NCI-H128 (cell line): ENCODE results near the gene MSI2.

ENCODE experiments used
- DNase-seq: peaks from one replicate; lab custom pipeline; 2025; ENCODE audit not compliant: unreplicated experiment; lab: John Stamatoyannopoulos, UW

The MSI2 gene

DNA sequence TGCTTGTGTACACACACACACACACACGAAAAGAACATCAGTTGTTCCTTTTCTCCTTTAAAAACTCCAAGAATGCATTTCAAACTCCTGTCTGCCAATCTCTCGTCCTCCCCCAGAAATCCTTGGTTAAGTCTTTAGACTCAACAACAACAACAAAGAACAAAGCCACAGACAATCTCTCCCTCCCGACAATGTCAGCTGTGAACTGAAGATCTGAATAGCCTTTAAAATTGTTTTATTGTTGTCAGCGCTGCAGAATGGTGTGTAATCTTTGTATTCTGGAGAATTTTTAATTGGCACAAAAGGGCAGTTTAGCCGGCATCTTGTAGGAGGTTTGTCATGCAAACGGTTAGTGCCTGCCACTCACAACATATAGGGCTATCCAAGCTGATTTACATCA, 219.5 kb downstream of the MSI2 start:
- no peak for DNase-seq

DNA sequence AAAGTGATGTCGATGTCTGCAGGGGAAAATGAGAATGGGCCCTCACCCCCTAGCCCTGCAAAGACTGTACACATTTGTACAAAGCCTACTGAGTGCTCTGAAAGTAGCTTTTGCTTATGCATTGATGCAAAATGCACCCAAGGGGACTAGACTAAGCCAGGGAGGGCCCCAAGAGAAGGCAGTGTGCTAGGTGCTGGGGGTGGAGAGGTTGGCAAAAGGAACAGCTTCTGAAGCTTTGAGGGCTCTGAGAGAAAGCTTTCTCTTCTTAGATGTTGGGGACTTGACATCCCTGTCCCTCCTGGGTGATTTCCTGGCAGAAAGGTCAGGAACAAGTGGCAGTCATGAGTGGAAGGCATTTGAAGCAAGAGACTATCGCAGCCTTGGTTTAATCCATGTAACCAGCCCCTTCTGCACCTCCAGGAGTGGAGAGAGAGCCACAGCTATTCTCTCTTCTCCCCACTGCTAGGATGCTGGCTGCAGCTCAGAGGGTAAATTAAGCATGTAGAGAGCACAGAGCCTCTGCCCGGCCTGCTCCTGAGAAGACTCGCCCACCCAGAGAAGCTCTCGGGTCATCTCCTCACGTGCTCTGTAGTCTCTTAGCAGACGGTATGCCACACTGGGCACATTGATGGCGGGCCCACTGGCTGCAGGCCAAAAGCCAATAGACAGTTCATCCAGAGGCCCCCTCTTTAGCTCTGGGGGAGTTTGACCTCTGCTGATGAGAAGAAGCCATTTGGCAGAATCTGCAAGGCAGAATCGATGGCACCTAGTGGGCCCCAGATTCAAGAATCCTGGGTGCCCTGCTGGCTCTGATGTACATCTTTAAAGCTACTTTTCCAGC, 221.4 kb downstream of the MSI2 start:
- no peak for DNase-seq

DNA sequence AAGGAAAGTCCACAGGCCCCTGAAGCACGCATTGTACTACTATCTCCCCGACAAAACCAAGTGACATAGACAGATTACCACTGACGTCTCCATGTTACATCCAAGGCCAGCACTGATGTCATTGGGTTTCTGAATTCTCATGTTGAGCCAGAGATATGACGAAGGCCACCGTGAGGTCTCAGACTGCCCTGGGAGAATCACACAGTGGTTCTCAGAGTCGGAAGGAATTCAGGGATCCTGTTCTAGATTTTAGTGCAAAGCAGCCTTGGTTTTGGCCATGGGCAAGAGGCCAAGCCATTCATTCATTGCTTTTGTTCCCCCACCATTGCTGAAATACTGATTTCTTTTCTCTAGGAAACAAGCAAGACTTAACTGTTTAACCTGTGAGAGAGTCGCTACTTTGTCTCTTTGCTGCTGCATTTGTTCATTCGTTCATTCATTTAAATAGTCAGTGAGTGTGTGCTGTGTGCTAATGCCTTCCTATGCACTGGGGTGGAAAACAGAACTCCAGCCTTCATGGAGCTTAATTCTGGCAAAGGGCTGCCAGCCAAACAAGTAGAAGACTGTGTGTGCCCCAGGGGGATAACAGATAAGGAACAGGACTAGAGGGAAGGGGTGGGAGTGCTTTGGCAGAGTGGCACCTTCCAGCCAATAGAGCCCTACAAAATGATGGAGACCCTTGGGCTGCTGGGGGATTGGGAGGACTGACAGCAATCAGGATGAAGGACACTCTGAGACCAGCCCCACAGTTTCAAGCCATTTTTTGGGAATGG, 222.3 kb downstream of the MSI2 start:
- DNase-seq: no peak

DNA sequence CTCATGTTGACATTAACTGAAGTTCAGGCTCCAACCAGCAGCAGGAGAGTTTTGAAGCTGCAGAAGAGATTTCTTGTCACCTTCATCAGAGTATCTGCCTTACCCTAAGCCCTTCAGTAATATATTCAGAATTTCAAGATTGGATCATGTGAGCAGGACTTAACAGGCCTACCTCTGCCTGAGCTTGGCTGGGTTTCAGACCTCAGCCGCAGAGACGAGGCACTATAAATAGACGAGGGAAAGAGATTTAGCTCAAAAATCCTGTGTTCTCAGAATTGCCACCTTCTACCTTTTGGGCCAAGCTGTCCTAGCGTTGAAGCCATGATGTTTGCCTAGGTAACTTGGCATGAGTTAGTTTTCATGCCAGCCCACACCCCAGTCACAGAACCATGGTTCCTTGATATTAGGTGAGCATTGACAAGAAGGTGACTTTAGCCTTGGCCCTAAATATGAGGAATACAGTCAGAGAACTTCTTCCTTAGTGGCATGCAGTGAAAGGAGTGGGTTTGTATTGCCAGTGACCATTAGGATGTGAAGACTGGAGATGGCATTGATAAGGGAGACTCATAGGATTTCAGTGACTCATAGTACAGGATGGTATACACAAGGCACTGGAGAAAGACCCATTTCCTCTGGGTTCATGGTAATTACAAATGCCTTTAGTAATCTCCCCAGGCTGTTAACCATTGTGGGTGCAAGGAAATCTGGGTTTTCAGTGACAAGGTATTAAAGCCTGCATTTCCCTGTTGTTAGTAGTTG, 224.3 kb downstream of the MSI2 start:
- no peak for DNase-seq

DNA sequence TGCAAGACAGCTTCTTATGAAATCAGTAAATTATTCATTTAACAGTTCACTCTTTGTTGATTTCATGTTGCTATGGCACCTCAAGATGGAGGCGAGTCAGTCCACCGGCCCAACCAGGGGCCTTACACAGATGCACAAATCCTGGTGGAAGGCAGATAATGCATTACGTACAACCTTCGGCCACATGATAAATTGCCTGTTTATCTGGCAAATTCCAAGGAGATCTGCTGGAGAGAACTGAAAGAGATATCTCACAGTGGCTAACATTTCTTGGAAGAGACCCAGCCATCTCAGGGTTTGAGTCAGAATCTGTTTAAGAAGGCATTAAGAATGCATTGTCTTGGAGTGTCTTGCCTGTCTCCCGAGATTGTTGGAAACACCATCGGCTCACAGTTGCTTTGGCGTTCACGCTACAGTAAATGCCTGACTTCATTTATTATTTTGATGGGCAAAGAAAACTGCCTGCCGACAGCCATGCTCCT, 225.6 kb downstream of the MSI2 start:
- no peak for DNase-seq

DNA sequence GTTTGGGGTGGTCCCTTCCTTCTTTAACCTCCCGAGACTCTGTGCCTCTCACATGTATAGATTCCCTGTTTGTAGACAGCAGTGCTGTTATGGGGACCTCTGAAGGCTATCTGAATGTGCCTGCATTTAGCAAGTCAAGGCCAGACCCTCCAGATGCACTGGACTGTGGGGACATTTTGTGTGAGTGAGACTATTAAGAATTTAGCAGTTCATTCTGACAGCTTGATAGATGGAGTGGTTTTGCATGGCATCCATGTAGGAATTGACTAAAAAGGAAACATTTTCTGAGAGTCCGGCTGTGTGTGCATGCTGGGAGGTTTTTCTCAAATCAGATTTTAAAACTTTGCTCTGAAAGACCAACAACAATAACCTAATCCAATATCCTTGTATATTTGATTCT, 226.3 kb downstream of the MSI2 start:
- DNase-seq: no peak

DNA sequence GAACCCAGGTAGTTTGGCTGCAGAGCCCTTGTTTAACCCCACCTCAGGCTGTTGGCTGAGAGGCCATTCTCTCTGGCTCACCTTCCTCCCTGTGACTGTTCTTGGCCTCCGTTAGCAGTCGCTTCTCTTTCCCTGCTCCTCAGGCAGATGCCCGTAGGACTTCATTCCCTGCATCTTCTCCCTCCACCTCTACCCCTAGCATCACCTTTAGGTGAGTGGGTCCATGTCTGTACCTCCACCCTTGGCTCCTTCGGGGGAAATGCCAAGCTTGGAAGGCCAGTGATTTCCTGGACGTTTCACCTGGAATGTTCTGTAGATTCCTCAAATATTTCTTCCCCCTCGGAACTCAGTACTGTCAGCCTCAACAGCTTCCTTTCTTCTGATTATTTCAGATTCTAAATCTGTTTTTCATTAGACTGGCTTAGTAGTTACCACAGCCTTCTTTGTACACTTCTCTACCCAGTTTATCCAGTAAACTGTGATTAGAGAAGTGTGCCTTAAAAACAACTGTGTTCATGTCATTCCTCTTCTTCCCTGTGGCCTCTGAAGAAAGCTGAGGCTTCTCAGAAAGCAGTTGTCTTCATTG, 227.9 kb downstream of the MSI2 start:
- DNase-seq: no peak

DNA sequence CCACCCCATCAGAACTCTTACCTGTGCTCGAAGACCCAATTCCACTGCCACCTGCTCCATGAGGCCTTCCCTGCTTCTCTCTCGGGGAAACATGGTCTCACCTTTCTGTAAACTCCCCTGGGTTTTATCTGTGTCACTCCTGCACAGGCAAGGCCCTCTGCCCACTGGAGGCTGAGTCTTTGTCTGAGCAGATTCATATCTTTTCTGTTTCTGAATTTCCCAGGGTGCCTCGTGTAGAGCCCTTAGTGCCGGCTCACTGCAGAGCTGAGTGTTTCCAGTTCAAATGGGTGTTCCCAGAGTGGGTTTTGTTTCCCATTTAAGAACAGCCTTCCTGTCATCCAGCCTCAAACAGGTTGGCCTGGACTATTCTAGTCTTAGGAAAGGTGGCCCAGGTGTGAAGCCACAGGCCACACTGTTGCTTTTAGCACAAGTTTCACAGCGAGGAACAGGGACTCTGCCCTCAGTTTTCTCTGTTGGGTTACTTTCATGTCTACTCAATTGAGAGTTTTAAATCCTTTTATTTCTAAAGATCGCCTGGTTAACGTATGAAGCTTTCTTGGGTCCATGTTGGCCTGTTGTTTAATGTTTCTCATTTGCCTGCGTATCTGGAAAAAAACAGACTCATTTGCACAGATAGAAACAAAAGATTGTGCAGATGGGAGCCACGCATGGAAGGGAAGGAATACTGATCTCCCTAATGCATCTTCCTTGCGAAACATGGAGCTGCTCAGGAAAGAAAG, 228.7 kb downstream of the MSI2 start:
- DNase-seq: peak; percentile 29

DNA sequence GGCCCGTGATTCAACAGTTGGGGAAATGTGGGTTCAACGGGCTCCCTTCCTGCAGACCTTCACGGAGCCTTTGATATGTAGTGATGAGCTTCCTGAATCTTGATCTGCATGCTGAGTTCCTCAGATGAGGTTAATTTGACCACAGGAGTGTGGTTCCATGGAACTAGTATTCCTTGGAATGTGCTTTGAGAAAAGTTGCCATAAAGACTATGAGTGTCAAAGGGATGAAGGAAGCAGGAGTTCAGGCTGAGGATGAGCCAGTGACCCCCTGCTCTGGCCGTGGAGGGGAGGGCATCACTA, 229.2 kb downstream of the MSI2 start:
- DNase-seq: no peak

DNA sequence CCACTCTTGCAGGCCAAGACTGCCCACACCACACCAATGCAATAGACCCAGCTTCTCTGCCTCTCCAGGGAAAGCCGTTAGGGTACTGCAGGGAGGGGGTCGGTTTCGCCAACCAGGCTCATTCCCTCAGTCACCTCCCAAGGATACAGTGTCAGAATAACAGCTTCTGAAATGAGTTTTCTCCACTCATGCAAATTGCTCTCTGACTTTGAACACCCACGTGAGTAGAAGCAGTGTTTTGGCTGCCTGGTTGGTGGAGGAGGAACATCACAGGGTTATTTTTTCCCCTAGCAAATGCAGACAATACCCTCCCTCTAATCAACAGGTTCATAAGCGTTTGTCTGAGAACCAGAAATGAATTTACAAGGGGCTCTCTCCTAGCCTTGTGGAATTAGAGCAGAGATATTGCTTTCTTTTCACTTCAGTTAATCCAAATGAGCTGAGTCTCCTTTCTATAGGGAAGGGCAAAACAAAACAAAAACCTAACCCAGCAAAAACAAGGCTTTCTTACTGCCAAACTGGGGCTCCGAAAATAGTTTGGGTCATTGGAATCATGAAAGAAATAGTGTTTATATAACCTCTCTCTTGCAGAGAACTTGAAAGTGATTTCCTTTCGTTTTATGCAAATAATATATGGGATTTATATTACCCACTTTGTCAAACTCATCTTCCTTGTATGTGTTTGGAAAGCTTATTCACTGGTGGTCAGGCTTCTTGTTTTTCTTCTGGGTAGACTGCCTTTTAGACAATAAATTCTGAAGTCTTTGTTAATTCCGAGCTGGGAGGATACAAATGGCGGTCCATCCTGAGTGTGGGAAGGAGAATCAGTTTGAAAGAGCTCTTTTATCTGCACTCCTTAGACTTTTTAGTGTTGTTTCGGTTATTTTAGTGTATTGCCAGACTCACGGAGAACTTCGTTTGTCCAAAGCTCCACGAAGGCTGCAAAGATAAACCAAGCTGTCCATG, 229.9 kb downstream of the MSI2 start:
- DNase-seq: no peak

DNA sequence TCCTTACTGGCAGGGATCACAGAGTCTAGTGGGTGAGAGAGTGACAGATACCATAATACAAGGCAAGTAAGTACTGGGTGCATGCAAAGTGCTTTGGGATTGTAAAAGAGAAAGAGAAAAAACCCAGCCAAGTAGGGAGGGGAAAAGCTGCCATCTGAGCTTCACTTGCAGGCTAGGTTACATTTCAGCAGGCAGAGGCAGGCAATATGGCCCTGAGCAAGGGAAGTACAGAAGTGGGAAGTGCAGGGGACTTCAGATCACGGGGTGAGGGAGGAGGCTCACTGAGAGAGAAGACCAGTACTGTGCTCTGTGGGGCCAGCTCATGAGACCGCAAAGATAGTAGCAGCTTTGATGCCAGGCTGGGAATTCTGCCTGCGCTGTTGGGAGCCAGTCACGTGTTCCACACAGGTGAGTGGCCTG, 230.6 kb downstream of the MSI2 start:
- DNase-seq: no peak

DNA sequence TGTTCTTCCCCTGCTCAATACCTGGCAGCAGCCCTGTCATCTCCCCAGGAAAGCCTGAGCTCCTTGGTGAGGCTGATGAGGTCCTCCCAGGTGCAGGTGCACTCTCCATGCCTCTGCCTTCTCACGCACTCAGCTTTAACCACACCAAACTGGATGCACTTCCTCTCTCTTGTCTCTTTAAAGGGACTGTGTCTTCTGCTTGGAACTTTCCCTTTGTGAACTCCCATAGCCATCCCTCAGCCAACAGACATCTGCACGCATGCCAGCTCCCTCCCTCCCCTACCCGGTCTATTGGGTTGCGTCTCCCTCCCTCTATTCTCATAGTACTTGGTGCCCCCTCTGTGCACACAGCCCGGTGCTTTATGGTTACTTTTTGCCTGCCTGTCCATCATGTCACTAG, 231.2 kb downstream of the MSI2 start:
- DNase-seq: no peak

DNA sequence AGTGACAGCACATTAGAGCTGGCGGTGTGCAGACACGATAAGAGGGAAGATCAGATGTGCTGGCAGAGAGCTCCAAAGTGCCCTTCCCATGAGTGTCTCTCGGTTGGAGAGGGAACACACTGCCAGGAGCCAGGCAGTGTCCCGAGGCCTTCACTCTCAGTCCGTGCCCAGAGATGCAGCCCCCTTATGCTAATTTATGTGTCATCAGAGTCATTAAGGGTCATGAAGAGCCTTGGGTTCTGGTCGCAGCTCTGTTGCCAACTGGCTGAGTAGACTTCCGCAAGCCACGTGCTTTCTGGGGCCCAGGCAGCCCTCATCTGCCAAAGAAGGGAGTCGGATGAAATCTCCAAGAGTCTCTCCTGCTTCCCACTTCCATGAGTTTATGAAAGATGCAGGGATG, 232.5 kb downstream of the MSI2 start:
- DNase-seq: no peak

DNA sequence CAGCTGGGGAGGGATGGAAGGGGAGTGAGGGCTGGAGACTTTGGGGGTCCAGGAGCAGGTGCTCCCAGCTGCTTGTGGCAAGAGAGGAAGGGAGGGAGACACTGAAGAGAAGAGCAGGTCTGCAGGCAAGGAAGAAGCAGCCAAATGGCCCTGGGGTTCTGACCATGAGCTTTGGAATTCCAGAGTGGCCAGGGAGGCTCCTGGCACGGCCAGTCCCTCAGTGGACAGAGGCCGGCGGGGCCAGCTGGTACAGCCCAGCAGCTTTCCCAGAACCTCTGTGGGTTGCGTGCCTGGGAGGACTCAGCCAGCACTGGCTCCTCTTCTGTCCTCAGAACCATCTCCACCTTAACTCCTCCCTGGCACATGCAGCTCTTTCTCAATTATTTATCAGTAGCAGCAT, 233.0 kb downstream of the MSI2 start:
- no peak for DNase-seq

DNA sequence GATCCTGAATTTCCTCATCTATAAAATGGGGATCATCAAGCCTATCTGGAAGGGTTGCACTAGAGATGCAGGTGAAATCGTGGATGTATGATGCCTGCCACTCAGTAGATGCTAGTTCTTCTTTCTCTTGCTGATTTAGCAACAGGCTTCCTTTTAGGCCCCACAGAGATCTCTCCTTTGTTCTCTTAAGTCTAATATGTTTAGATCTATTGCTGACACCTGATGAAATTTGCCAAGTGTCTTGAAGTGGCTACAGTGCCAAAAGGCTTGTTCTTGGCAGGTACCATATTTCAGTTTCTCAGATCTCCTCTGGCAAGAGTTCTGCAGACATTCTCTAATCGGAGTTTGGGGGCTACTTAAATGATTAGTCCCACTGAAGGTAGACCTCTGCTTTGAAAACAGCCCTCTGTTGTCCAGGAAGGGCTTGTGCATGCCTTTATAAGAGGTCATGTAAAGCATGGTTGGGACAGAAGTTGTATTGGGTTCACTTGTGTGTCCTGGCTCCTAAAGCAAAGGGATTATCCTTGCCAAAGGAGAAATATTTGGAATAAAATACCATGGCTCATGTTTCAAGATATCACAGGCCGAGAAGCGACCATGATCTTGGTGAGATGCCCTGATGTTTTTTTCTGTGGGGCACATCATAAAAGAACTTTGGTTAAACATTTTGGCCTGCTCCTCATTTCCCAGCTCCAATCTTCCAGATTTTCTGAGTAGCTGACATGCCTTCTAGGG, 234.0 kb downstream of the MSI2 start:
- DNase-seq: no peak

DNA sequence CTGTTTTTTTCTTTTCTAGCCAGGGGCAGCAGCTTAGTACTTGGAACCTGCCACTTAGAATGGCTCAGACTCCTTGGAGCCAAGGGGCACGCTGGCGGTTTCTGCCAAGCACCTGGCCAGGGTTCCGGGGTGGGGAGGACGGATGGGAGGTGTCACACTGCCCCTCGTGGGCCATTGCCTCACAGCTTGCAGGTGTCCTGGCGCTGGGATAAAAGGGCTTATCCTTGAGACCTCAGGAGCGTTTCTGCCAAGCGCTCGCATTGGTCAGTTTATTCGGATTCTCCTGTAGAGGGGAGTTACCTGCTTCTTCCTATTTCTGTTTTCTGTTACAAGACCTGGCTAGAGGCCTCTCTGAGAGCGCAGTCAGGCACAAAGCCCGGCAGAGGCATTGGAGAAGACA, 234.6 kb downstream of the MSI2 start:
- no peak for DNase-seq

DNA sequence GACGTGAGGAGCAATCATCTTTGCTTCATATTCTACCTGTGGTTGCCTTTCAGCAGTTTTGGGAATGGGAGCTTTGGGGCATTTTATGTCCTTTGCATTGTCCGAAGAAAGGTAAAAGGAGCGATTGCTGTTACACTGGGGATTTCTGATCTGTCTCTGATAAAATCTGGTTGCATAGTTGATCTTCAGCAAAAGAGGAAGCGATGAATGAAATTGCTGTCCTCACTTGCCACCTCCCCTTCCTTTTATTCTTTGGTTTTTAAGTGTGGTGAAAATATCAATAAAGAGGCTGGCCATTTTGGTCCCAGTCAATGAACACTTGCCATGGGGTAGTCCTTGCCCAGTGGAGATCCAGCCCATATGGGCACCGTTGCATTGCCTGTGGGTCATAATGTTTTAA, 236.8 kb downstream of the MSI2 start:
- no peak for DNase-seq

DNA sequence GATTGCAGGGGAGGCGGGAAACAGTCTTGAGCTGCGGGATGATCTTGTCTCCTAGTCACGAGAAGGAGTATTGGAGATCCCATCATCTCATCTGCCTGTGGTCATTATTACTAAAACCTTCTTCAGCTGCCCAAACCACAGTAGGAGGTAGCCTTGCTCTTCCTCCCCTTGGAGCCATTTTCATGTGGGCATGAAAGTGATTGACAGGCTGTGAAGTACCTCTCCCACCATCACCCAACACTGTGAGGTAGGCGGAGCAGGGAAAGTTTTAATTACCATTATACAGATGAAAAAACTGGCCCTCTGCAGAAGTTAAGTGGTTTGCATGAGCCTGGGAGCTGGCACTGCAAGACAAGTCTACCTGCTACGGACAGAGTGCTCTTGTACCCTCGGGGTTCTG, 237.3 kb downstream of the MSI2 start:
- no peak for DNase-seq

DNA sequence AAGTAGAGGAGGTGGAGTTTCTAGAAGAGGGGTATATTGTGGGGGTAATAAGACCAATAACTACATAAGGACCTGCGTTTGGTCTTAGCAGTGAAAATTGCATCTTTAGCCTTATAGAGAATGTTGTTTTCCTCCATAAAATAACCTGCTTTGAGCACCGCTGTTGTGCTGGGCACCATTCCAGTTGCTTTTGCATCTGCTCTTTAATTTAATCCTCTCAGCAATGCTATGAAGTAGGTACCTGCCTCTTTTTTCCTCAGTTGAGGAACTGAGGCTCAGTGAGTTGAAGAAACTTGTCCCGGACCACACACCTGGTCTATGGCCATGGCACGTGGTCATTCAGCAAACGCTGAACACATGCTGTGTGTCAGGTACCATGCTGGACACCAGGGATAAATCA, 238.1 kb downstream of the MSI2 start:
- no peak for DNase-seq
